DOHH2 (cell line): ENCODE results near the gene MYO5A.

Source experiments
- H3F3A ChIP-seq: fragments of 200-600 bp; sonication (generic), shearing (Covaris generic); 2 replicates; pipeline ENCODE4 v1.6.0; 2016; ENCODE audit warnings: antibody characterized with exemption, mild to moderate bottlenecking; ENCODE audit not compliant: control insufficient read depth, insufficient read depth
- H3K27ac ChIP-seq: fragments of 200-600 bp; sonication (generic); 2 replicates; pipeline ENCODE4 v1.5.1; 2014; ENCODE audit warnings: low read depth, mild to moderate bottlenecking, low read length, moderate library complexity
- H3K27me3 ChIP-seq: fragments of 200-600 bp; sonication (generic); 2 replicates; pipeline ENCODE4 v1.6.1; 2014; ENCODE audit warnings: mild to moderate bottlenecking, low read length, mixed read lengths; ENCODE audit not compliant: control insufficient read depth
- H3K36me3 ChIP-seq: fragments of 200-600 bp; sonication (generic); 2 replicates; pipeline ENCODE4 v1.6.1; 2014; ENCODE audit warnings: mild to moderate bottlenecking, low read length, moderate library complexity, mixed read lengths; ENCODE audit not compliant: control insufficient read depth
- H3K4me1 ChIP-seq: fragments of 200-600 bp; sonication (generic); 2 replicates; pipeline ENCODE4 v1.6.1; 2014; ENCODE audit warnings: mild to moderate bottlenecking, low read length, mixed read lengths; ENCODE audit not compliant: control insufficient read depth
- H3K4me2 ChIP-seq: fragments of 200-600 bp; sonication (generic); 2 replicates; pipeline ENCODE4 v1.6.0; 2014; ENCODE audit warnings: mild to moderate bottlenecking, low read length, moderate library complexity
- H3K4me3 ChIP-seq: fragments of 200-600 bp; sonication (generic); 2 replicates; pipeline ENCODE4 v1.5.1; 2014; ENCODE audit warnings: mild to moderate bottlenecking, low read length, mixed read lengths
- H3K79me2 ChIP-seq: fragments of 200-600 bp; sonication (generic); 2 replicates; pipeline ENCODE4 v1.6.1; 2014; ENCODE audit warnings: mild to moderate bottlenecking, low read length, mixed read lengths; ENCODE audit not compliant: control insufficient read depth
- H3K9me2 ChIP-seq: fragments of 200-600 bp; sonication (generic); replicated peaks from 2 replicates; pipeline ENCODE4 v1.6.1; 2014; ENCODE audit warnings: mild to moderate bottlenecking, low read length, mixed read lengths; ENCODE audit not compliant: control insufficient read depth
- H3K9me3 ChIP-seq: fragments of 200-600 bp; sonication (generic); 2 replicates; pipeline ENCODE4 v1.6.1; 2014; ENCODE audit warnings: antibody characterized with exemption, low read length, mixed read lengths; ENCODE audit not compliant: control insufficient read depth, insufficient read depth
- H4K20me1 ChIP-seq: fragments of 200-600 bp; sonication (generic); 2 replicates; pipeline ENCODE4 v1.6.0; 2014; ENCODE audit warnings: low read depth, mild to moderate bottlenecking, antibody characterized with exemption, low read length, moderate library complexity; ENCODE audit not compliant: control insufficient read depth, insufficient read depth
- CTCF ChIP-seq: fragments of 200-600 bp; sonication (generic); IDR thresholded peaks from one replicate; pipeline ENCODE4 v1.5.1; 2014; ENCODE audit warnings: antibody characterized with exemption, mild to moderate bottlenecking, low read depth, low read length; ENCODE audit not compliant: poor library complexity, severe bottlenecking
- EZH2phosphoT487 ChIP-seq: fragments of 200-600 bp; sonication (generic); IDR thresholded peaks from 2 replicates; pipeline ENCODE4 v1.6.1; 2017; ENCODE audit warnings: borderline replicate concordance, mild to moderate bottlenecking, antibody characterized with exemption, low read length, moderate library complexity, mixed read lengths

Gene MYO5A

DNA sequence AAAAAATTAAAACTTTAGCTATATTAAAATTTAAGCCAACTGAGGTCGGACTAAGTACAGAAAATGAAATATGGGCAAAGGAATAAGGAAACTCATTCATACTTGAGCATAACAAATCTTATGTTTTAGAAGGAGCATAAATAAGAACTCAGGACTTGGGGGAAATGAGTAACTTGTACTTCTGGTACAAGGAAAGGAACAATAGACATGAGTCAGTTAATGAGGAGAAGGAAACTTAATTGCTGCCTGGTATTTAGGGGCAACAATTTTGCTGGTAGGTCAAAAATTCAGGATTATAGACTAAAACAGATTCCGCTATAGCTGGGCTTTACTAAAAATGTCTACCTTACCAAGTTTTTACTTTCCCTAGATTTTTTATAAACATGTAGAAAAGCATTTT is 113.1 kb downstream of the MYO5A start:
- H3K4me3 ChIP-seq = no peak overlapping the region
- TF ChIP-seq CTCF = no peak
- no peak for TF ChIP-seq EZH2phosphoT487
- no peaks in the 10 kb centered on the region for H3K79me2 ChIP-seq
- 0 out of 2 replicates have a peak, but pooled peaks cover under 1% of the 10 kb centered on the region for H3K4me1 ChIP-seq
- H4K20me1 ChIP-seq = no peaks in the 10 kb centered on the region
- H3K27ac ChIP-seq = no peak overlapping the region
- no peak overlapping the region for H3K4me2 ChIP-seq
- no peaks in the 10 kb centered on the region for H3K27me3 ChIP-seq
- no peaks in the 10 kb centered on the region for H3K9me2 ChIP-seq
- H3K36me3 ChIP-seq = no peaks in the 10 kb centered on the region
- no peaks in the 10 kb centered on the region for H3F3A ChIP-seq
- H3K9me3 ChIP-seq = no peaks in the 10 kb centered on the region

DNA sequence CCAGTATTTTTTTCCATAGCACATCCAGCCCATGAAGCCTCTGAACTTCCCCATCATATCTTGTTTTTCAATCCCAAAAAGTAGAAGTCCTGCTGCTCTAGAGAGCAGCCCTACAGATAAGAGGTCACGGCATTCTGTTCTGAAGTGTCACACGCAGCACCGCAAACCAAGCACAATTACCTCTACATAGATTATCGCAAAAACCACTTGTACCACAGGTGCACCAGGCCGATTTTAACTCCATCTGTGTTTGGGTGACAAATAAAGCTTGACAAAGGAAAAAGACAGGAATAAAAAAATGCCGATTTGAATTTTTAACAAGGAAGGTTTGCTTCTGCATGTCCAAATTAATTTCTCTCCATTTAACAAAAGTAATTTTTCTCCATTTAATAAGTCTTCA is 113.7 kb downstream of the MYO5A start:
- Histone ChIP-seq H3K36me3 (no peaks in the 10 kb centered on the region), H3K4me2 (no peak overlapping the region), H3K27ac (no peak overlapping the region), H3K4me3 (no peak overlapping the region), H3K4me1 (no peaks in the 10 kb centered on the region), H4K20me1 (no peaks in the 10 kb centered on the region), H3K79me2 (no peaks in the 10 kb centered on the region), H3K9me2 (no peaks in the 10 kb centered on the region), H3F3A (no peaks in the 10 kb centered on the region), H3K27me3 (no peaks in the 10 kb centered on the region), H3K9me3 (no peaks in the 10 kb centered on the region)
- TF ChIP-seq CTCF (no peak), EZH2phosphoT487 (no peak)

DNA sequence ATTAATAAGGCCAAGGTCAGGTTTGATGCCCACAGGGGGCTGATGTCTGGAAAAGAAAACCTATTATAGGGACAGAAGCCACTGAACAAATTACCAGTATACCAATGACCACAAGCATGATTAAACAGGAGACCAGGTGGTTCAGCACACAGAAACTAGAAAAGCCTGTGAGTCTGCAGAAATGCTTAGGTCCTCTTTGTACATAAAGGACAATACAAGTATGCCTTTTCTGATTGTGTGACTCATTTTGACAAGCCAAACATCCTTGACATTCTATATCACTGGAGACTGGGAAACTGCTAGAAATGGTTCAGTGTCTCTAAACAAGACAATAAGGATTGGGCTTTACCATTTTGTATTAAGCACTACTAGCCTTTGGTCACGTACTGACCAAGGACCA is 119.9 kb downstream of the MYO5A start:
- H3F3A ChIP-seq = peaks cover 3% of the 10 kb centered on the region; the same call in 1 of the 2 replicates
- H3K27ac ChIP-seq = no peak overlapping the region
- TF ChIP-seq CTCF (no peak), EZH2phosphoT487 (no peak)
- H3K4me2 ChIP-seq = no peak overlapping the region
- H3K4me1 ChIP-seq = no peaks in the 10 kb centered on the region
- H4K20me1 ChIP-seq = no peaks in the 10 kb centered on the region
- H3K36me3 ChIP-seq = peaks cover 4% of the 10 kb centered on the region
- H3K9me3 ChIP-seq = no peaks in the 10 kb centered on the region
- no peaks in the 10 kb centered on the region for H3K79me2 ChIP-seq
- no peaks in the 10 kb centered on the region for H3K27me3 ChIP-seq
- no peak overlapping the region for H3K4me3 ChIP-seq
- H3K9me2 ChIP-seq = no peaks in the 10 kb centered on the region

- Histone ChIP-seq H3K9me3 (no peaks in the 10 kb centered on the region), H3K4me3 (no peak overlapping the region), H3F3A (peaks cover 3% of the 10 kb centered on the region; the same call in 1 of the 2 replicates), H3K9me2 (no peaks in the 10 kb centered on the region), H3K4me1 (no peaks in the 10 kb centered on the region), H3K36me3 (peaks cover 4% of the 10 kb centered on the region), H4K20me1 (no peaks in the 10 kb centered on the region), H3K27me3 (no peaks in the 10 kb centered on the region), H3K4me2 (no peak overlapping the region), H3K27ac (no peak overlapping the region), H3K79me2 (no peaks in the 10 kb centered on the region)
- TF ChIP-seq CTCF = no peak
- no peak for TF ChIP-seq EZH2phosphoT487
Measured at GRCh38 chr15:52407374-52407773, 121.3 kb downstream of the MYO5A start.
